ENCODE data around the gene EBPL. TPM values are rescaled to one million over a fixed set of nuclear protein-coding genes. Genes with fewer than 3 reads are reported as not detected.
A peak's percentile ranks its signal among the peaks of the same experiment; 100 is the strongest.

EBPL gene
- total RNA-seq, 2 donors from 2014 or later: 11.8 to 17.1 TPM

- H3K36me3 Mint-ChIP-seq (ENCODE audit: low read depth): peaks cover 2% of the 10 kb centered on the region
- H3K27me3 Mint-ChIP-seq: no peaks in the 10 kb centered on the region
- H3K4me3 Mint-ChIP-seq: no peak overlapping the region
- ATAC-seq (no peak), DNase-seq (no peak)
- H3K4me1 Mint-ChIP-seq: peaks cover 5% of the 10 kb centered on the region
- H3K27ac Mint-ChIP-seq: no peak overlapping the region
- H3K9me3 ChIP-seq (ENCODE audit: control insufficient read depth, low read length, poor library complexity, severe bottlenecking): no peaks in the 10 kb centered on the region
Measured at GRCh38 chr13:49655906-49656305, 35.4 kb downstream of the EBPL start.

GRCh38 chr13:49654011-49654410 lies 37.3 kb downstream of the EBPL start:
- H3K27me3 Mint-ChIP-seq: no peaks in the 10 kb centered on the region
- no peak for DNase-seq
- H3K27ac Mint-ChIP-seq: peak overlapping the region; percentile 29
- no peaks in the 10 kb centered on the region for H3K9me3 ChIP-seq (ENCODE audit: control insufficient read depth, low read length, poor library complexity, severe bottlenecking)
- ATAC-seq: no peak
- peaks cover 2% of the 10 kb centered on the region for H3K36me3 Mint-ChIP-seq (ENCODE audit: low read depth)
- H3K4me3 Mint-ChIP-seq: no peak overlapping the region
- peaks cover 5% of the 10 kb centered on the region for H3K4me1 Mint-ChIP-seq

- H3K4me1 Mint-ChIP-seq: peaks cover 5% of the 10 kb centered on the region
- H3K27me3 Mint-ChIP-seq: no peaks in the 10 kb centered on the region
- H3K9me3 ChIP-seq (ENCODE audit: control insufficient read depth, low read length, poor library complexity, severe bottlenecking): no peaks in the 10 kb centered on the region
- no peak overlapping the region for H3K27ac Mint-ChIP-seq
- DNase-seq (no peak), ATAC-seq (no peak)
- H3K4me3 Mint-ChIP-seq: no peak overlapping the region
- H3K36me3 Mint-ChIP-seq (ENCODE audit: low read depth): peaks cover 2% of the 10 kb centered on the region
Measured at GRCh38 chr13:49653478-49653877, 37.8 kb downstream of the EBPL start.

GRCh38 chr13:49652355-49653305 lies 38.7 kb downstream of the EBPL start:
- Mint-ChIP-seq H3K27ac (no peak overlapping the region), H3K36me3 (ENCODE audit: low read depth) (peaks cover 2% of the 10 kb centered on the region), H3K4me1 (peaks cover 5% of the 10 kb centered on the region), H3K27me3 (no peaks in the 10 kb centered on the region), H3K4me3 (no peak overlapping the region)
- peak; percentile 40 for ATAC-seq
- no peaks in the 10 kb centered on the region for H3K9me3 ChIP-seq (ENCODE audit: control insufficient read depth, low read length, poor library complexity, severe bottlenecking)
- DNase-seq: no peak

DNA sequence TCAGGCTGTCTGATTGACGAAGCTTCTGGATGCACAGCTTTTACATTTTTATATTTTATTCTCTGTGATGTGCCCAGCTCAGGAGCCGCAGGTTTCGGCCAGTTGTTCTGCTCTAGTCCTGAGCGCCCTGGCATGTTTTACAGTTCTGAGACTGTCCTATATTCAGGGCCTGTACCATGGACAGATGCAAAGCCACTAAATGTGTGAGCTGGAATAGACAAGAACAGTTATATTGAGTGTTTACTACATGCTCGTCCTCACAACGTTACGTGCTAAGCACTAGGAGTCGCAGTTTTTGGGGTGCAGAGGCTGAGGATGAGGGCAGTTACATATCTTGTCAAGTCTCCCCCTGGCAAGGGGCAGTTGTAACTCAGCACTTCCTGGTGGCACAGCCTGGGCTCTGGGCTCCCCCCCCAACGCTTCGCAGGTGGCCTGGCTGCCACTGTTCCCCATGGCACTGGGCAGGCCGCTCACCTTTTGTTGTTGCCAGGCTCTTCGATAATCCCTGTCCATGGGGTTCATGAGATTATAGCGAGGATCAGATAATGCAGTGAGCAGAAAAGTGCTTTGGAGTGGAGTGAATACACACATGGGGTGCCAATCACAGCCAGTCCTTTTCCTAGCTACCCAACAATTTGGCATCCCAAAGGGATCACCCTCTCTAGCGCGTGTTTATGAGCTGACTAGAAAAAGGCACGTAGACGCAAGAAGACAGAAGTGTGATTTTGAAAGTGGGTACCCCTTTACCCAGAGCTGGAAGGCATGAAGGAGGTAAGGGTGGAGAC lies 39.5 kb downstream of the EBPL start:
- Mint-ChIP-seq H3K4me1 (peaks cover 5% of the 10 kb centered on the region), H3K27ac (peak overlapping the region; percentile 49), H3K4me3 (no peak overlapping the region), H3K36me3 (ENCODE audit: low read depth) (peaks cover 2% of the 10 kb centered on the region), H3K27me3 (no peaks in the 10 kb centered on the region)
- DNase-seq: no peak
- no peak for ATAC-seq
- H3K9me3 ChIP-seq (ENCODE audit: control insufficient read depth, low read length, poor library complexity, severe bottlenecking): no peaks in the 10 kb centered on the region

DNA sequence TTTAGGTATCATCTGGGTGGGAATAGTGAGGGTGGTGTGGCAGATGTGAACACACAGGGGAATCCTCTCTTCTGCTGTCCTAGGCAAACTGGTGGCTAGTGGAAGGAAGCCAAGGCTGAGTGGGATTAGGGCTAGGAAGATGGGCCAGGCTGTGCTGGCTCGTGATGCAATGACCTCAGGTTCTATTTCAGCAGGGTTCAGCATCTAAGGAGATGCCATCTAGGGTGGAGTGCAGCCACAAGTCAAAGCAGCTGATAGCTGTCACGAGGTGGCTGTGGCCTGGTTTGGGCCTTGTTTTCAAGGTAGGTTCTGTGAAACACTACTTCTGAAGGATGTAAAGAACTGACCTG lies 41.3 kb downstream of the EBPL start:
- no peaks in the 10 kb centered on the region for H3K36me3 Mint-ChIP-seq (ENCODE audit: low read depth)
- H3K9me3 ChIP-seq (ENCODE audit: control insufficient read depth, low read length, poor library complexity, severe bottlenecking): no peaks in the 10 kb centered on the region
- no peaks in the 10 kb centered on the region for H3K27me3 Mint-ChIP-seq
- H3K27ac Mint-ChIP-seq: no peak overlapping the region
- peaks cover 9% of the 10 kb centered on the region for H3K4me1 Mint-ChIP-seq
- DNase-seq: no peak
- no peak for ATAC-seq
- H3K4me3 Mint-ChIP-seq: no peak overlapping the region

GRCh38 chr13:49649244-49649962 lies 41.9 kb downstream of the EBPL start:
- DNase-seq: no peak
- Mint-ChIP-seq H3K36me3 (ENCODE audit: low read depth) (no peaks in the 10 kb centered on the region), H3K4me1 (peaks cover 9% of the 10 kb centered on the region), H3K27me3 (no peaks in the 10 kb centered on the region), H3K4me3 (no peak overlapping the region), H3K27ac (no peak overlapping the region)
- ATAC-seq: no peak
- H3K9me3 ChIP-seq (ENCODE audit: control insufficient read depth, low read length, poor library complexity, severe bottlenecking): no peaks in the 10 kb centered on the region

GRCh38 chr13:49646688-49647087 lies 44.6 kb downstream of the EBPL start:
- H3K9me3 ChIP-seq (ENCODE audit: control insufficient read depth, low read length, poor library complexity, severe bottlenecking): no peaks in the 10 kb centered on the region
- Mint-ChIP-seq H3K4me1 (peaks cover 10% of the 10 kb centered on the region), H3K36me3 (ENCODE audit: low read depth) (no peaks in the 10 kb centered on the region), H3K27ac (no peak overlapping the region), H3K27me3 (no peaks in the 10 kb centered on the region), H3K4me3 (no peak overlapping the region)
- DNase-seq: no peak
- no peak for ATAC-seq

DNA sequence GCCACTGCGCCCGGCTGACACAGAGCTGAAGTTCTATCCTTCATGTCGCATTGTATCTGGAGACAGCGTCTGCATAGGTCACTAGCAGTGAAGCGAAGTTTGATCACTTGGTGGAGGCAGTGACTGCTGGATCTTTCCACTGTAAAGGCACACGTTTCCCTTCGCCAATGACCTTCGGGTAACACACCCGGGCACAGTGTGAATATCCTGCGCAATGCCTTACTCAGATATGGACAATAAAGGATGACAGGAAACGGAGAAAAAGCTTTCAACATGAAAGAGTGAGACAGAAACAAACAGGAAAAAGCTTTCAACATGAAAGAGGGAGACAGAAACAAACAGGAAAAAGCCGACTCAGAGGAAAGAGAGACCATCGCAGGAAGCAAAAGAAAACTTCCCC lies 45.8 kb downstream of the EBPL start:
- H3K4me1 Mint-ChIP-seq: peaks cover 10% of the 10 kb centered on the region
- H3K4me3 Mint-ChIP-seq: peak overlapping the region; percentile 53
- H3K36me3 Mint-ChIP-seq (ENCODE audit: low read depth): no peaks in the 10 kb centered on the region
- H3K27me3 Mint-ChIP-seq: no peaks in the 10 kb centered on the region
- H3K9me3 ChIP-seq (ENCODE audit: control insufficient read depth, low read length, poor library complexity, severe bottlenecking): no peaks in the 10 kb centered on the region
- ATAC-seq (peak; percentile 20), DNase-seq (no peak)
- peak overlapping the region; percentile 62 for H3K27ac Mint-ChIP-seq

- peaks cover 10% of the 10 kb centered on the region for H3K4me1 Mint-ChIP-seq
- H3K27ac Mint-ChIP-seq: peak overlapping the region; percentile 83
- no peak for ATAC-seq
- no peak for DNase-seq
- no peaks in the 10 kb centered on the region for H3K9me3 ChIP-seq (ENCODE audit: control insufficient read depth, low read length, poor library complexity, severe bottlenecking)
- no peaks in the 10 kb centered on the region for H3K27me3 Mint-ChIP-seq
- no peaks in the 10 kb centered on the region for H3K36me3 Mint-ChIP-seq (ENCODE audit: low read depth)
- no peak overlapping the region for H3K4me3 Mint-ChIP-seq
Measured at GRCh38 chr13:49643035-49643646, 48.1 kb downstream of the EBPL start.

DNA sequence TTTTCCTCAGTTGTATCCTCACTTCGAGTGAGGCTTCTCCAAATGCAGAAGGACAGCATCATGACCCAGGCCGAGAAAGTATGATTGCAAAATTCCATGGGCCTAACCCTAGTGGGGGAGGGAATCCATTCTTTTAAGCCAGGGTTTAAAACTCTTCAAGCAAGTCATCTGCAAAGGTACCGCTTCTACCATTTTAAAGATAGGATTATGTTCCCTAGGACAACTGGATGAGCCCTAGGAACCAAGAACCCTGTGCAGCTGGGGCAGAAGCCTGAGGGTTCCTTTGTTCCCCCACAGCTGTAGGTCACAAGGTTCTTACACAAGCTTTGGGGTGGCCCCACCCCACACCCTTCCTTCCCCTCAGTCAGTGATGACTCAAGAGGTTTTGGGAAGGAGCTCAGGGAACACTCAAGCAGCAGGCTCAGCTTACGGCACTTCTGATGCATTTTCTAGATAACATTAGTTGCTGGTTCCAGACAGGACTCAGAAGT lies 49.4 kb downstream of the EBPL start:
- ATAC-seq (no peak), DNase-seq (no peak)
- H3K4me1 Mint-ChIP-seq: peaks cover 10% of the 10 kb centered on the region
- no peak overlapping the region for H3K4me3 Mint-ChIP-seq
- no peaks in the 10 kb centered on the region for H3K27me3 Mint-ChIP-seq
- no peak overlapping the region for H3K27ac Mint-ChIP-seq
- no peaks in the 10 kb centered on the region for H3K9me3 ChIP-seq (ENCODE audit: control insufficient read depth, low read length, poor library complexity, severe bottlenecking)
- H3K36me3 Mint-ChIP-seq (ENCODE audit: low read depth): no peaks in the 10 kb centered on the region

- Mint-ChIP-seq H3K27me3 (no peaks in the 10 kb centered on the region), H3K4me3 (no peak overlapping the region), H3K36me3 (ENCODE audit: low read depth) (no peaks in the 10 kb centered on the region), H3K4me1 (peaks cover 14% of the 10 kb centered on the region), H3K27ac (no peak overlapping the region)
- no peak for DNase-seq
- ATAC-seq: no peak
- no peaks in the 10 kb centered on the region for H3K9me3 ChIP-seq (ENCODE audit: control insufficient read depth, low read length, poor library complexity, severe bottlenecking)
Measured at GRCh38 chr13:49638744-49639072, 52.6 kb downstream of the EBPL start.
